ENCODE measurements around the gene DLL1.

GRCh38 chr6:170237999-170238740 is 52.7 kb downstream of the DLL1 start:
- TF ChIP-seq CTCF (IDR thresholded peaks at IDR 0.05) = no peak
- TF ChIP-seq POLR2A (IDR thresholded peaks at IDR 0.05) = no peak
